Measurements from ENCODE around the gene EFNA3.

EFNA3 gene

GRCh38 chr1:155082301-155083051 lies 3.8 kb downstream of the EFNA3 start:
- Mint-ChIP-seq H3K4me3 (peak overlapping the region; percentile 59), H3K4me1 (ENCODE audit: low read depth) (peaks cover 45% of the 10 kb centered on the region), H3K27me3 (peaks cover 19% of the 10 kb centered on the region), H3K36me3 (no peaks in the 10 kb centered on the region), H3K27ac (no peak overlapping the region), H3K9me3 (ENCODE audit: low read depth) (no peaks in the 10 kb centered on the region)

GRCh38 chr1:155083052-155083541 lies 4.5 kb downstream of the EFNA3 start:
- H3K36me3 Mint-ChIP-seq, result no peaks in the 10 kb centered on the region
- H3K4me3 Mint-ChIP-seq, result no peak overlapping the region
- peaks cover 19% of the 10 kb centered on the region for H3K27me3 Mint-ChIP-seq
- peaks cover 45% of the 10 kb centered on the region for H3K4me1 Mint-ChIP-seq (ENCODE audit: low read depth)
- H3K9me3 Mint-ChIP-seq (ENCODE audit: low read depth), result no peaks in the 10 kb centered on the region
- no peak overlapping the region for H3K27ac Mint-ChIP-seq

DNA sequence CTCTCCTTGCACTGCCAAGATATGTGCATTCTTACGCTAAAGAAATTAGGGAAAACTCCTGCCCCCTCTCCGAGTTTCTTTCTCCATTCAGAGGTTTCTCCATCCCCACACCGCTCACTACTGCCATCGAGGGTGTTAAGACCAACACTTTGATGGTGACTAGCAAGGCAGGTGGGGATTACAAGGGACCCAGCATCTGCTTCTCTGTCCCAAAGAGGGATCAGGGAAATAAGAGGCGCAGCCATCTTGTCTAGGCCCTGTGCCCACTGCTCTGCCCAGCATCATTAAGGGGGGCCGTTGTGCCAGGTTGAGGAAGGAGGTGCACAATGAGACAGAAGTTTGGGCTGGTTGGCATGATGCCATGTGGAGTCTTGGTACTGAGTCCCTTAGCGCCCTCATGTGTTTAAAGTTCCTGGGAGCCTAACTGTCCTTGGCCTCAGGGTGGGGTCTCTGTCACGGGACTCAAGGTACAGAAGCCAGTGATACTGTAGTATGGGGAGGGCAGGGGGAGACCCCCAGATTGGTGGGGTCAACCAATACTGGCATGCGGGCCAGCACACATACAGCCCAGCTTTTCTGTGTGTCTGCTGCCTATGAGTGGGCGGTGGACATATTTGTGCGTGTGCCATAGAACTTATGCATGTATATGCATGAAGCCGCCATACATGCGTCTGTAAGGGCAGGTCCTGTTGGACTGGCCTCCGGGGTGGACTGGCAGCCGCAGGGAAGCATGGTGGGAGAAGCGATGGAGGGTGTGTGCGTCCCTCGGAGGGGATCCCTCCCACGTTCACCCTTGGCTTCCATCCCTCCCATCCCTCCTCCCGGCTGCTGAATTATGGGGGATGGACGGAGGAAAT lies 5.5 kb downstream of the EFNA3 start:
- H3K27me3 Mint-ChIP-seq, result peaks cover 20% of the 10 kb centered on the region
- no peak overlapping the region for H3K27ac Mint-ChIP-seq
- H3K4me3 Mint-ChIP-seq, result peak overlapping the region; percentile 96
- peaks cover 44% of the 10 kb centered on the region for H3K4me1 Mint-ChIP-seq (ENCODE audit: low read depth)
- H3K36me3 Mint-ChIP-seq, result no peaks in the 10 kb centered on the region
- no peaks in the 10 kb centered on the region for H3K9me3 Mint-ChIP-seq (ENCODE audit: low read depth)

DNA sequence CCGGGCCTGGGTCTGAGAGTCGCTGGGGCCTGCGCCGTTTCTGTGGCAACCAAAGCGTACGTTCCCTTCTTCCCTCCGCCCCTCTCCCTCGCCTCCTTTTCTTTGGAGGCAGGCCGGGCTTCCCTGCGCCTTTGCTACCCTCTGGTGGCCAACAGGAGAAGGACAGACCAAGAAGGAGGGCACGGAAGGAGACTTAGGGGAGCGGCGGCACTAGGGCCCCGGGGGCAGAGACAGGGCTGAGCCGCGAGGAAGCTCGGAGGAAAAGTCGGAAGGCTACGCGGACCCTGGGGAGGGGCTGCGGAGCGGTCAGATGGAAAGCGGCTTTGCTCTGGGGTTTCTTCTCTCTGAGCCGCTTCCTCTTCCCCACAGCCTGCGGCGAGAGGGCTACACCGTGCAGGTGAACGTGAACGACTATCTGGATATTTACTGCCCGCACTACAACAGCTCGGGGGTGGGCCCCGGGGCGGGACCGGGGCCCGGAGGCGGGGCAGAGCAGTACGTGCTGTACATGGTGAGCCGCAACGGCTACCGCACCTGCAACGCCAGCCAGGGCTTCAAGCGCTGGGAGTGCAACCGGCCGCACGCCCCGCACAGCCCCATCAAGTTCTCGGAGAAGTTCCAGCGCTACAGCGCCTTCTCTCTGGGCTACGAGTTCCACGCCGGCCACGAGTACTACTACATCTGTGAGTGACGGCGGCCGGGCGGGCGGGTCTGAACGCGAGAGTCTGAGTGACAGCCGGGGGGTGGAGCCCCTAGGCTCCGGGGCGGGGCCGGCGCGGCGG lies 6.3 kb downstream of the EFNA3 start:
- Mint-ChIP-seq H3K4me1 (ENCODE audit: low read depth) (peaks cover 38% of the 10 kb centered on the region), H3K9me3 (ENCODE audit: low read depth) (no peaks in the 10 kb centered on the region), H3K4me3 (peak overlapping the region; percentile 96), H3K27ac (peak overlapping the region; percentile 93), H3K36me3 (no peaks in the 10 kb centered on the region), H3K27me3 (peaks cover 17% of the 10 kb centered on the region)

GRCh38 chr1:155085504-155086127 lies 7.0 kb downstream of the EFNA3 start:
- peak overlapping the region; percentile 93 for H3K27ac Mint-ChIP-seq
- H3K9me3 Mint-ChIP-seq (ENCODE audit: low read depth), result no peaks in the 10 kb centered on the region
- H3K4me1 Mint-ChIP-seq (ENCODE audit: low read depth), result peaks cover 38% of the 10 kb centered on the region
- peak overlapping the region; percentile 96 for H3K4me3 Mint-ChIP-seq
- peaks cover 17% of the 10 kb centered on the region for H3K27me3 Mint-ChIP-seq
- H3K36me3 Mint-ChIP-seq, result no peaks in the 10 kb centered on the region

- H3K9me3 Mint-ChIP-seq (ENCODE audit: low read depth), result no peaks in the 10 kb centered on the region
- H3K27me3 Mint-ChIP-seq, result peaks cover 14% of the 10 kb centered on the region
- H3K36me3 Mint-ChIP-seq, result no peaks in the 10 kb centered on the region
Observed at GRCh38 chr1:155086128-155086741, 7.6 kb downstream of the EFNA3 start.

GRCh38 chr1:155086856-155087535 lies 8.4 kb downstream of the EFNA3 start:
- H3K4me1 Mint-ChIP-seq (ENCODE audit: low read depth), result peaks cover 34% of the 10 kb centered on the region
- H3K9me3 Mint-ChIP-seq (ENCODE audit: low read depth), result no peaks in the 10 kb centered on the region
- no peak overlapping the region for H3K4me3 Mint-ChIP-seq
- H3K27ac Mint-ChIP-seq, result no peak overlapping the region
- H3K27me3 Mint-ChIP-seq, result peaks cover 9% of the 10 kb centered on the region
- H3K36me3 Mint-ChIP-seq, result no peaks in the 10 kb centered on the region

More at GRCh38 chr1:155086128-155086741, 7.6 kb downstream of the EFNA3 start:
- Mint-ChIP-seq H3K4me1 (ENCODE audit: low read depth) (peaks cover 37% of the 10 kb centered on the region), H3K4me3 (peak overlapping the region; percentile 49), H3K27ac (peak overlapping the region; percentile 16)

DNA sequence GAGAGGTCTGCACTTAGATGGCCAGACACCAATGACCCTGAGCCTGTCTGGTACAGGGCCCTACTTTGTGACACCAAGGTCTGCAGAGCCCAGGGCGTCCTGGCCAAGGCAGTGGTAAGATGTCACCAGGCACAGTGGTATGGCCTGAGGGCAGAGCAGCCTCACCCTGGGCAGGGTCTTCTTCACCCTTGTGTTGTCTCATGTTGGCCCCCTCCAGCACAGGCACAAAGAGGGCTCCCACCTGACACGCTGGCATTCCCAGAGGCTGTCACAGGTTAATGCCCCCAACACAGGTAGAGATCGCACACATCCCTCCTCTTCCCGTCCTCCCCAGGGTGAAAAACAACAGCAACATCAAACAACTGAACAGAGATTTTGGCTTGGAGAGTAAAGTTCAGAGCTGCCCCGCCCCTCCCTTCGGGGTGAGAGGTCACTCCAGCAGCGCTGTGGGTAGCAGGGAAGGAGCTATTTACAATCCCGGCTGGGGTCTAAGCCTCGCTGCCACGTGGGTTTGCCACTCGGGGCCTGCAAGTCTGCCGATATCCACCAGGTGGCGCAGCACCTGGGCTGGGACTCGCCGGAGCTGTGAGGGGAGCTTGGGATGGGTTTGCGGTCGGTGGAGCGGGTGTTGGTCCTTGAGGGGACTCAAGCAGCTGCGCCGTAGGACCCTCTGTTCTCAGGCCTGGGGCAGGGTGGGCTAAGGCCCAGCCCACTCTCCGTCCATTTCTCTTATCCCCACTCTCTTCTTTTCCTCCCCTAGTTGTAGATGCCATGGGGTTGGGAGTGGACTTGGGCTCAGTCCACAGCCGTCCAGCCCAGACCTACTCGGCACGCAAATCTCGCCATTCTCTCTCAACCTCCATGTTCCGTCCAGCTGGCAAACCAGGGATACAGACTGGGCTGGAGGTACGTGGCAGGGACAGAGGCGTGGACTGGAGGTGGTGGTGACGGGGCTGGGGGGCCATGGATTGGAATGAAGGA lies 12.7 kb downstream of the EFNA3 start:
- Mint-ChIP-seq H3K36me3 (no peaks in the 10 kb centered on the region), H3K4me3 (no peak overlapping the region), H3K9me3 (ENCODE audit: low read depth) (no peaks in the 10 kb centered on the region), H3K27me3 (peaks cover 5% of the 10 kb centered on the region), H3K27ac (peak overlapping the region; percentile 29), H3K4me1 (ENCODE audit: low read depth) (peaks cover 4% of the 10 kb centered on the region)

GRCh38 chr1:155092131-155092530 lies 13.5 kb downstream of the EFNA3 start:
- H3K36me3 Mint-ChIP-seq, result no peaks in the 10 kb centered on the region
- H3K4me3 Mint-ChIP-seq, result no peak overlapping the region
- peaks cover 4% of the 10 kb centered on the region for H3K4me1 Mint-ChIP-seq (ENCODE audit: low read depth)
- H3K27ac Mint-ChIP-seq, result no peak overlapping the region
- peaks cover 5% of the 10 kb centered on the region for H3K27me3 Mint-ChIP-seq
- H3K9me3 Mint-ChIP-seq (ENCODE audit: low read depth), result no peaks in the 10 kb centered on the region

- Mint-ChIP-seq H3K4me3 (no peak overlapping the region), H3K27me3 (peaks cover 5% of the 10 kb centered on the region), H3K4me1 (ENCODE audit: low read depth) (peaks cover 4% of the 10 kb centered on the region), H3K36me3 (no peaks in the 10 kb centered on the region), H3K27ac (no peak overlapping the region), H3K9me3 (ENCODE audit: low read depth) (no peaks in the 10 kb centered on the region)
Observed at GRCh38 chr1:155092641-155093040, 14.0 kb downstream of the EFNA3 start.

DNA sequence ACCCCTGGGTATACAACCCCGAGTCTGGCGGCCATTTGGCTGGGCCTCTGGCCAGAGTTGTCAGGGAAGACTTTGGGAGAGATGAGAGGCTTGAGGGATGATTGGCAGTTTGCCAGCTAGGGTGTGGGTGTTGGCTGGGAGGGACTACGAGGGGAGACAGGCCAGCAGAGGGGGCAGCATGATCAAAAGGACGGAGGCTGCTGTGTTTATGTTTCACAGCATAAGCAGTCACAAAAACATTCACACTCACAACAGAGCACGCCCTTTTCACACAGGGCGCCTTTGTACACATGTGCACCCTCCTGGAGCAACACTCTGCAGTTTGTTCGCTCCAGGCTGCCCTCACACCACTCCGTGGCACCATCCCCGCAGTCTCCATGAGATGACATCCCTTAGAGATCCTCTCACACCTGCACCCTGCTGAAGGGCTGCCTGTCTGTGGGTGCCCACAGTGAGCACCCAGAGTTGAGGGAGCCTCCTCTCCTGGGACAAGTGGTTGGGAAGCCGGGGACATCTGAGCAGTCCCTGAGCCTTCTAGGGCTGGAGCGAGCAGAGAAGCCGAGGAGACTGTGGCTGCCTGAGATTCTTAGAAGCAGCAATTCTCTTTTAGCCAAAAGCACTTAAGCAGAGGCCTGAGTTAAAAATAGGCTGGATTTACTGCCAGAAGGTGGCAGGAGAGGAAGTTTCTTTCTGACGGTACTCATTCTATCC lies 15.4 kb downstream of the EFNA3 start:
- Mint-ChIP-seq H3K4me1 (ENCODE audit: low read depth) (peaks cover 4% of the 10 kb centered on the region), H3K27ac (no peak overlapping the region), H3K27me3 (peaks cover 4% of the 10 kb centered on the region), H3K9me3 (ENCODE audit: low read depth) (no peaks in the 10 kb centered on the region), H3K36me3 (no peaks in the 10 kb centered on the region), H3K4me3 (no peak overlapping the region)

DNA sequence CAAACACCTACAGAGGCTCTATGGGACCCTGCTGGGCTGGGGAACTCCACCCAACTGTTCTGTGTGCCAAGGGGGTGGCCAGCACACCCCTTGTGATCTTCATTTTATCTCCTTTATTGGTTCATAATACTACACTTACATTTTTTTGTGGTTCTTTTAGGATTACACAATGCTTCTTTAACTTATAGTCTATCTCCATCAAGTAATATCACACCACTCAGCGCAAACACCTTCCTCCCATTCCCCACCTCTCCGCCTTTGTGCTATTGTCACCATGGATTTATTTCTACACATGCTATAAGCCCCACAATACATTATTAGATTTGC lies 15.9 kb downstream of the EFNA3 start:
- Mint-ChIP-seq H3K9me3 (ENCODE audit: low read depth) (no peaks in the 10 kb centered on the region), H3K4me3 (no peak overlapping the region), H3K4me1 (ENCODE audit: low read depth) (peaks cover 4% of the 10 kb centered on the region), H3K36me3 (no peaks in the 10 kb centered on the region), H3K27ac (no peak overlapping the region), H3K27me3 (peaks cover 4% of the 10 kb centered on the region)

Data from activated naive CD8-positive, alpha-beta T cell (primary cell).